ENCODE measurements around the gene RPS25.
"Not testable (repeated sequence)": the region's sequence is repeated elsewhere in the genome, so short reads cannot be mapped to it uniquely, and the experiment has no call there.

Gene RPS25

DNA sequence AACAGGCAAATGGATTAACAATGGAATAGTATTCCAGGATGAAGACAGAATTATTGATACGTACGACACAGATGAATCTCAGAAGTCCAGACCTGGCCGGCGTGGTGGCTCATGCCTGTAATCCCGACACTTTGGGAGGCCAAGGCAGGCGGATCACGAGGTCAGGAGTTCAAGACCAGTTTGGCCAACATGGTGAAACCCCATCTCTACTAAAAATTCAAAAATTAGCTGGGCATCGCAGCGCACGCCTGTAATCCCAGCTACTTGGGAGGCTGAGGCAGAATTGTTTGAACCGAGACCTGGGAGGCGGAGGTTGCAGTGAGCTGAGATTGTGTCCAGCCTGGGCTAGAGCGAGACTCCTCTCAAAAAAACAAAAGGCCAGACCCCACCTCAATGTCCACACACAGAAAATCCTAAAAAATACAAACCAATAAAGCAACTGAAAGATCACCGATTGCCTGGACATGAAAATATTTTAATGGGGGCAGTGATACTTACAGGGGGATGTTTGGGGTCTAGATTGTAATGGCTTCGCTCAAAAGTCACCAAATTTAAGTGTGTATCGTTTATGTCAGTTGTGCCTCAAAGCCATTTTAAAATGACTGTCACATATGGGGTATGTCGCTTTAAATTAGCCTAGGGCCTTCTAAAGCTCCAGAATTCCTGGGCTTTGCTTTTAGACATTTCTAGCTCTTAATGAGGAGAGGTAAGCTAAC lies 3.8 kb downstream of the RPS25 start:
- DNase-seq, result no peak

DNA sequence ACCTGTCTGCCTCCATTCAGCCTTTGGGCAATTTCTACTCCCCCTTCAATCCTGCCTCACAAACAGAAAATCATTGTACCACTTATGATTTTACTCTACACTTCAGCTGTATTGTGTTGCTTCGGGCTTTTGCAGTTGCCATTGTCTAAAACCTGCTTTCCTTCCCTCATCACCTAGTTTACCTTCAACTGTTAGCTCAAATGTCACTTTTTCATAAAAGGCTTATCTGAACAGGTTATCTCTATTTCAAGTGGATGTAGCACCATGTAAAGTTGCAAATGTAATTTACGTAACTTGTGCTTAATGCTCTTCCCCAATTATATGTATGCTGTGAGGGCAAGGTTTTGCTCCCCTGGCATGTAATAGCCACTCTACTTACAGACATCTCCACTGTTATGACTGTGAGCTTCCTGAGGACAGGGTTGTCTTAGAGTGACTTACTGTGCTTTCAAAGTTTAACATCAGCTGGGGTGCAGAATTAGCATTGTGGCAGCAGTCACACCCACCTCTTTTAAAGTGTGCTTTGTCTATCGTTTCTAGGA lies 5.4 kb downstream of the RPS25 start:
- DNase-seq, result no peak

DNA sequence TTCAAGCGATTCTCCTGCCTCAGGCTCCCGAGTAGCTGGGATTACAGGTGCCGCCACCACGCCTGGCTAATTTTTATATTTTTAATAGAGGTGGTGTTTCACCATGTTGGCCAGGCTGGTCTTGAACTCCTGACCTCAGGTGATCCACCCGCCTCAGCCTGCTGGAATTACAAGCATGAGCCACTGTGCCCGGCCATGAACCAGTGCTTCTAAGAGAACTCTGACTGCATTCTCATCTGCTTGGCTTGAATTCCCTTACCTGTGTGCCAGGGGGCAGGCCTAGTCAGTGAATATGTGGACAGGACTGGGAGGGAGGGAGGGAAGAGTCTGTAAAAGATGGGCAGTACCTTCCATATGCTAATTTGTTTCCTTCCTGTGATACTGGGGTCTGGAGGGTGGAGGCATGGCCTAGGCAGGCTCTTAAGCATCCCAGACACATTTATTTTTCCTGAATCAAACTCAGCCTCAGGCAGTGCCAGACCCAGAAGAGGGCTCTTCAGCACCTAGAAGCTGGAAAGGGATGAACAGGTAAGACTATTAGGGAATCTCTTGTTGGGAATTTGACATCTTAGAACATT lies 6.6 kb downstream of the RPS25 start:
- DNase-seq, result no peak

DNA sequence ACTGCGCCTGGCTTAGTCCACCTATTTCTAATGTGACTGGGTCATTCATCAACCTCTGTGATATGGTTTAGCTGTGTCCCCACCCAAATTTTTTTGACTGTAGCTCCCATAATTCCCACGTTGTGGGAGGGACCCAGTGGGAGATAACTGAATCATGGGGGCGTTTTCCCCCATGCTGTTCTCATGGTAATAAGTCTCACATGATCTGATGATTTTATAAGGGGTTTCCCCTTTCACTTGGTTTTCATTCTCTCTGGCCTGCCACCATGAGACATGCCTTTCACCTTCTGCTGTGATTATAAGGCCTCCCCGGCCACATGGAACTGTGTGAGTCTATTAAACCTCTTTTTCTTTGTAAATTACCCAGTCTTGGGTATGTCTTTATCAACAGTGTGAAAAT lies 11.5 kb downstream of the RPS25 start:
- no peak for DNase-seq

DNA sequence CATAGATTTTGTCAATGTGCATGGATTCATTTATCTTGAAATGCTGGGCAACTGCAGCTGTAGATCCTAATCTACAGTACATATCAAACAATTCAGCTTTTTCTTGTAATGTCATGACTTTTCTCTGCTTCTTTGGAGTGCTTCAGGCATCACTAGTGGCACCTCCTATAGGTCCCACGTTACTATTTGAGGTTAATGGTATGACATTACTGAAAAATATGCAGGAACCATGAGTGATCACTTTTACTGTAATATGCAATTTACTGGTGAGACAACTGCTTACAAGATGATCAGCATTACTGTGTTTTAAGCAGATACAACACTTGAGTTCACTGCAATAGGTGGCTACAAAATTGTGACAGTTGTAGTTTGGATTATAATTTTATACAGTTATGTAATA lies 17.2 kb downstream of the RPS25 start:
- no peak for DNase-seq

DNA sequence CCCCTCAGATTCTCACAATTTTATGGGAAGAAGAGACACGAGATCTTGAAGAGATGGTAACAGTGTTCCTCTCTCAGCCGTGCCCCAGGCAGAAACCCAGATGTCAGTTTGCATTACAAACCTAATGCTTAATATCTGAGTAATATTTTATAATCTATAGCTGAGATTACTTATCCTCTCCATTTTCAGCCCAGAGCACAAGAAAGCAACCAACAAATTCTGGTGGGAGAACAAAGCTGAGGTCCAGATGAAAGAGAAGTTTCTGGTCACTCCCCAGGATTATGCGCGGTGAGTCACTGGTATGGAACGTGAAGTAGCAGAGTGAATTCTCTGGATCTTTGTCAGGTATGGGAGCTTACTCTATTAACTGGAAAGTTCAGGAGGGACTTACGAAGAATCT lies 19.3 kb downstream of the RPS25 start:
- no peak for DNase-seq

DNA sequence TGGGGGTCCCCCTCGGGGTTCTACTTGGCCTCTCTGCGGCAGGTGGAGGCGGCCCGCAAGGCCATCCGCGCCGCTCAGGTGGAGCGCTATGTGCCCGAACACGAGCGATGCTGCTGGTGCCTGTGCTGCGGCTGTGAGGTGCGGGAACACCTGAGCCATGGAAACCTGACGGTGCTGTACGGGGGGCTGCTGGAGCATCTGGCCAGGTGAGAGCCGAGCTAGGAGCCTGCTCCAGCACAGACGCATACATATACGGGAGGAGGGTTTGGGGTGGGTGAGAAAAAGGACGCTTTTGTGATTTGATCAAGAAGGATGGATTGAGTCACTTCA lies 19.8 kb downstream of the RPS25 start:
- DNase-seq, result no peak

DNA sequence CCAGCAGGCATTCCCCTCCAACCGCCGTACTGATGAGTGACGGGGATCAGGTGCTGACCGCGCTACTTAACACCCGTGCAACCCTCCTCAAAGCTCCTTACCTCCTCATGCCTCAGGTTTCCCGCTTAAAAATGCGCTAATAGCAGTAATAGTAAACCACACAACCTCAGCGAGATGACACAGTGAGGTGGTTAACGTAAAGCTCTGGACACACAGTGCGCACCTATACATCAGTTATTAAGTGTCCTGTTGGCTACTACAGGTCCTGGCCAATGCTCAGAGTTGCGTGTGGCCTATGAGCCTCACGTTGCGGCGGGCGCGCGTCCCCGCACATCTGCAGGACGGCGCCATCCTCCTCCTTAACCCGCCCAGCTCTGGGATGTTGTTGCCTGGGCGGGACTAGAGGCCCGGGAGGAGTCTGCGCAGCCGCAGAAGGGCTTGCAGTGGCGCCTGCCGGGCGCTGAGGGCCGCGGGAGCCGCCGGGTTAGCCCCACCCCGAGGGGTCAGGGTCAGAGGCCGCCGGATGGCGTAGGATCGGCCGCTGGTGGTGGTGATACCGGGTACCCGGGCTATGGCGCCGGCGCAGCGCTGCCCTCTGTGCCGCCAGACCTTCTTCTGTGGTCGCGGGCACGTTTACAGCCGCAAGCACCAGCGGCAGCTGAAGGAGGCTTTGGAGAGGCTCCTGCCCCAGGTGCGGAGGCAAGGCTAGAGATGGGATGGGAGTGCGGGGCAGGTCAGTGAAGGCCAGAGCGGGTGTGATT lies 20.3 kb downstream of the RPS25 start, which contains the start of gene CENATAC:
Gene CENATAC, plus strand, starts transcription at position 512 of the 761 bp plus-strand sequence. Its CDS starts 60 bp downstream, at position 572.
- peak; percentile 92 for DNase-seq

DNA sequence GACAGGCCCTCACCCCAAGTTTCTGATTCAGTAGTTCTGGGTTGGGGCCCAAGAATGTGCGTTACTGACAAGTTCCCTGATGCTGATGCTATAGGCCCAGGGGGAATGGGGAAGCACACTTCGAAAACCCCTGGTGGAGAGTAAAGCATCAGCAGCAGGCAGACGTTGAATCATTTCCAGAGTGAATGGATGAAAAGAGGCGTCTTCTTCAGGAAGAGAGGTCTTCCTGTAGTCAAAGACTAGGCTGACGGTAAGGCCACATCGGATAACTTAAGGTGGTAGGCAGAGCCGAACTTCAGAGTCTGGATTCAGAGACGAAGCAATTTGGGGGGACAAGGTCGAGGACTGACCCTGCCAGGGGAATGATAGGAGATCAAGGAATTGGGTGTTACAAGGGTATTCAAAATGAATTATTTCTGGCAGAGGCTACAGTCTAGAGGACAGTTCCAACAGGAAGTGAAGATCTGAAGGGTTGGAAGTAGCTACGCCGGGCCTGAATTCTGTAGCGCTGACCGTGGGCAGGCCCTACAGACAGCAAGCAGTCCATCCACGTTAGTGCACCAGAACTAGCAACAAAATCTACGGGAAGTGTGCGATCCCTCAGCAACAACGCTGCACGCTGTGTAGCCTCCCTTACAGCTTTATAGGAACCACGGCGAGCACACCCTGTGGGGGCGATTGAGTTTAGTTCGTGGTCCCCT lies 21.1 kb downstream of the RPS25 start:
- no peak for DNase-seq

DNA sequence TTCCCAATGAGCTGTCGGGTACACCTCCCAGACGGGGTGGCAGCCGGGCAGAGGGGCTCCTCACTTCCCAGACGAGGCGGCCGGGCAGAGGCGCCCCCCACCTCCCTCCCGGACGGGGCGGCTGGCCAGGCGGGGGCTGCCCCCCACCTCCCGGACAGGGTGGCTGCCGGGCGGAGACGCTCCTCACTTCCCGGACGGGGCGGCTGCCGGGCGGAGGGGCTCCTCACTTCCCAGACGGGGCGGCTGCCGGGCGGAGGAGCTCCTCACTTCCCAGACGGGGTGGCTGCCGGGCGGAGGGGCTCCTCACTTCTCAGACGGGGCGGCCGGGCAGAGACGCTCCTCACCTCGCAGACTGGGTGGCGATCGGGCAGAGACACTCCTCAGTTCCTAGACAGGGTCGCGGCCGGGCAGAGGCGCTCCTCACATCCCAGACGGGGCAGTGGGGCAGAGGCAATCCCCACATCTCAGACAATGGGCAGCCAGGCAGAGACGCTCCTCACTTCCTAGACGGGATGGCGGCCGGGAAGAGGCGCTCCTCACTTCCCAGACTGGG lies 26.6 kb downstream of the RPS25 start:
- DNase-seq, result not testable (repeated sequence)

DNA sequence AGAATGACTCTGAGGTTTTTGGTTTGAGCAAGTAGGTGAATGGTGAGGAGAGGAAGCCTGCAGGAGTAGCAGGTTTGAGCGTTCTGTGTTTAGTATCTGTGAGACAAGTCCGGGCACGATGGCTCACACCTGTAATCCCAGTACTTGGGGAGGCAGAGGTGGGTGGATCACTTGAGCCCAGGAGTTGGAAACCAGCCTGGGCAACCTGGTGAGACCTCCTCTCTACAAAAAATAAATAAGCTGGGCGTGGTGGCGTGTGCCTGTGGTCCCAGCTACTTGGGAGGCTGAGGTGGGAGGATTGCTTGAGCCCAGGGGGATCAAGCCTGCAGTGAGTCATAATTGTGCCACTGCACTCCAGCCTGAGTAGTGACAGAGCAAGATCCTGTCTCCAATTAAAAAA lies 29.9 kb downstream of the RPS25 start:
- no peak for DNase-seq

DNA sequence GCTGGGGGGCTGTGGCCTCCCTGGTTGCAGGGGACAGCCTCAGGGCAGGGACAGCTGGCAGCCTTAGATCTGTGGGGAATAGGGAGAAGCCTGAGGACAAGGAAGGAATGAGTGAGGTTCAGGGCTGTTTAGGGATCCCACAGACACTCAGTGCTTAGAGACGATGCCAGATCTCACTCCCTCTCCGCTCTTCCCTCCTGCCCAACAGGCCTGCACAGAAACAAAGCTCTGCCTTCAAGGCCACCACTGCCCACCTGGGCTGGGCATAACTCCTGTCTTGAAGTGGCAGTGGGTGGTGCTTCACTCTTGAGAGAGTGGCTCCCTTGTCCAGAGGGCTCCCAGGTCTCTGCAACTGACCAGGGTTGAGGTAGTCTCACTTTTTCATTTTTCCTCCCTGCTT lies 33.3 kb downstream of the RPS25 start:
- DNase-seq, result no peak

DNA sequence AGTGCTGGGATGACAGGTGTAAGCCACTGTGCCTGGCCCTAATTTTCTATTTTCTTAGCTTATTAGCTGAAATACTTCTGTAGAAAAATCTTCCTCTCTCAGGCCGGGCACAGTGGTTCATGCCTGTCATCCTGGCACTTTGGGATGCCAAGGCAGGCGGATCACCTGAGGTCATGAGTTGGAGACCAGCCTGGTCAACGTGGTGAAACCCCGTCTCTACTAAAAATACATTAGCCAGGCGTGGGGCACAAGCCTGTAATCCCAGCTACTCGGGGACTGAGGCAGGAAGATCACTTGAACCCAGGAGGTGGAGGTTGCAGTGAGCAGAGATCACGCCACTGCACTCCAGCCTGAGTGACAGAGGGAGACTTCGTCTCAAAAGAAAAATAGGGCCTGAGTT lies 33.8 kb downstream of the RPS25 start:
- not testable (repeated sequence) for DNase-seq

DNA sequence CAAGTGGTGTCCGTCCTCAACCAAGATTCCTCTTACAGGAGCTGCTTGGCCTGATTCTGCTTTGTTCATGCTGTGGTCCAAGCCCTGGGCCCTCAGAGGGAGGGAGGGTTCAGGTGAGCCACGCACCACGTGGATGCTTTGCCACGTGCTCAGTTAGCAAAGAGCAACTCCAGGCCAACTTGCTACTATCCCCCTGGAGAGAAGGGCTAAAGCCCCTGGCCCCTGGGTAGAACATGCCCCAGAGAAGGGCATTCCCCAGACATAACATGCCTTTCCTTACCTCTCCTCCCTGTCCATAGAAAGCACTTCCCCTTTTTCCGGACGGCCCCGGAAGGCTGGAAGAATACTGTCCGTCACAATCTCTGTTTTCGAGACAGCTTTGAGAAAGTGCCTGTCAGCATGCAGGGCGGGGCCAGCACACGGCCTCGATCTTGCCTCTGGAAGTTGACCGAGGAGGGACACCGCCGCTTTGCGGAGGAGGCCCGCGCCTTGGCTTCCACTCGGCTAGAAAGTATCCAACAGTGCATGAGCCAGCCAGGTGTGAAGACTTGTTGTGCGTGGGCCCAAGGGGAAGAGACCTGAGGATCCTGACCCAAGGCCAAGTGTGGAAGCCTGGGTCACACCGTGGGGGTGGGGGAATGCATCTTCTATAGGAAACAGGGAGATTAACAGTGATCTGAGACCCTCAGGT lies 37.8 kb downstream of the RPS25 start:
- DNase-seq, result no peak

DNA sequence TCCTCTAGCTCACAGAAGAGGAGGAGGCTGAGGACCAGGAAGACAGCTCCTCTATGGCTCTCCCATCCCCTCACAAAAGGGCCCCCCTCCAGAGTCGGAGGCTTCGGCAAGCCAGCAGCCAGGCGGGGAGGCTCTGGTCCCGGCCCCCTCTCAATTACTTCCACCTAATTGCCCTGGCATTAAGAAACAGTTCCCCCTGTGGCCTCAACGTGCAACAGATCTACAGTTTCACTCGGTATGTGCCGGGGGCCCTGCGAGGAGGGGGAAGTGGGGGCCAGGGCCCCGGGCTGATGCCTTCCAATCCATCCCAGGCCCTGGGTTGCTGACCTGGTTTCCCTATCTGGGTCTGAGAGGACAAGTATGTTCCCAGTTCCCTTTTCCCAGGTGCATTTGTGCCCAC lies 38.7 kb downstream of the RPS25 start:
- DNase-seq, result no peak

DNA sequence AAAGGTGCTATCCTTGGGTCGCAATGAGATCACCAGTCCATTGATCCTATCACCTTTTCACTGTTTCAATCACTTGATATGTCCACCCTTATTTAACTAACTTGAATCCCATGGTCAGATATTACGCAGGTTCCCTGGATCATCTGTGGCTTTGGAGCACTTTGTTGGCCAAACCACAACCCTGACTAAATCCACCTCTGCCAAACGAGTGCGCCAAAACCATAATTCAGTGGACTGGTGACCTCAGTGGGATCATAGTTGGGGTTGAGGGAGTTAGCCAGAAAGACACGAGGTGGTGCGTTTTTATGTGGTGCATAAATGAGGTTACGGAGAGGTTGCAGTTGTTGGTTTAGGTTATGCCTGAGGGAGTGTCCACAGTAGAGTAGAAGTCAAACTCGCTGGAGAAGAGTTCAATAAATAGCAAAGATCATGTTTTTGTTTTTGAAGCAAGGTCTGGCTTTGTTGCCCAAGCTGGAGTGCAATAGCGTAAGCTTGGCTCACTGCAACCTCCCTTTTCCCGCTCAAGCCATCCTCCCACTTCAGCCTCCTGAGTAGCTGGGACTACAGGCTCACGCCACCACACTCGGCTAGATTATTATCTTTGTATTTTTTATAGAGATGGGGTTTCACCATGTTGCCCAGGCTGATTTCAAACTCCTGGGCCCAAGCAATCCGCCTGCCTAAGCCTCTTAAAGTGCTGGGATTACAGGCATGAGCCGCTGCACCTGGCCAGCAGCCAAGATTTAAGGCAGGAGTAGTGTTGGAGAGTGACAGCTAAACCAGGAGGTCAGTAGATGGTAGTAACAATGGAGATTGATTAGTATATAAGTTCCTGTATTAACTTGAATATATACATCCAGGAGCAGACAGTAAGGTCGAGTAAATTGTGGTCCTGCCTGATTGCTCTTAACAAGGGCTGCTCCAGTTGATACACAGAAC lies 42.1 kb downstream of the RPS25 start:
- DNase-seq, result no peak

DNA sequence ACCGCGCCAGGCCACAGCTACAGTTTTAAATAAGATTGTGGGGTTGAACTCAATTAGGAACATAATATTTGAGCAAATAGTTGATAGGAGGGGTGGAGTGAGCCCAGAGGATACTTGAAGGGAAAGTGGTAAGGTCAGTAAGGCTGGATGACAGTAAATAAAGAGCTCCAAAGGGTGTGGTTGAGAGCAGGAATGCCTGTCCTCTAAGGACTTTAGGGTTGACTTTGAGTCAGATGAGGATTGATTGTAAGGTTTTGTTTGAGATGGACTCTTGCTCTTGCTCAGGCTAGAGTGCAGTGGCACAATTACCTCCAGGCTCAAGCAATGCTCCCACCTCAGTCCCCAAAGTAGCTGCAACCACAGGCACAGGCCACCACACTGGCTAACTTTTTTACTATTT lies 44.2 kb downstream of the RPS25 start:
- DNase-seq, result no peak

DNA sequence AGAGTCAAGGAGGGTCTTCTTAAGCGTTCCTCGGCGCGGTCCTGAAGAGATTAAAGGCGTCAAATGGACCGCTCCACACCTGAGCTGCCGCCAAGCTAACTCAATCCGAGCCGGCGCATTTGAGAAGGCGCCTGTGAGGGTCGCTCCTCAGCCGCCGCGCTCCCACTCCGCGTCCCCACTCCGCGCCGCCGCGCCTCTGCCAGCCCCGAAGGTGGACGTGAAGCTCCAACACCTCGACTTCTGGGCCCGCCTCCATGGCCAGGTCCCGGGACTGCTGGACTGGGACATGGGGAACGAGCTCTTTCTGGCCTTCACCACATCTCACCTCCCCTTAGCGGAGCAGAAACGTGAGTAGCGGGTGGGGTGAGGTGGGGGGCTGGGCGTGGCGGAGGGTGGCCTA lies 46.5 kb downstream of the RPS25 start, which contains the start of gene FOXR1:
Gene FOXR1, plus strand, starts transcription at position 116 of the 400 bp plus-strand sequence. Its CDS starts 171 bp downstream, at position 287.
- no peak for DNase-seq

DNA sequence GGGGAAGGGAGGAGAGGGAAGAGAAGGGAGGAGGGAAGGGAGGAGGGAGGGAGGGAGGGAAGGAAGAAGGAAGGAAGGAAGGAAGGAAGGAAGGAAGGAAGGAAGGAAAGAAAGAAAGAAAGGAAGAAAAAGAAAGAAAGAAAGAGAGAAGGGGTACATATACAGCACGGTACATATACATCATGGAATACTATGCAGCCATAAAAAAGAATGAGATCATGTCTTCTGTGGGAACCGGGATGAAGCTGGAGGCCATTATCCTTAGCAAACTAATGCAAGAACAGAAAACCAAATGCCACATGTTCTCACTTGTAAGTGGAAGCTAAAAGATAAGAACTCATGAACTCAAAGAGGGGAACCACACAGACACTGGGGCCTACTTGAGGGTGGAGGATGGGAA lies 48.6 kb downstream of the RPS25 start:
- not testable (repeated sequence) for DNase-seq

Data from right forelimb (tissue), 1 donor.